D721Med (cell line): Measurements from ENCODE around the gene MYRIP.
"Not testable (repeated sequence)": the region's sequence is repeated elsewhere in the genome, so short reads cannot be mapped to it uniquely, and the experiment has no call there.

Source experiments
- DNase-seq: peaks from one replicate; pipeline ENCODE4 v3.0.0; 2011; ENCODE audit warnings: low spot score; ENCODE audit not compliant: insufficient read length
- FAIRE-seq: peaks from 2 replicates; lab custom pipeline; 2011; peaks lifted over from hg19 to GRCh38; lab: Jason Lieb, UNC
- CTCF ChIP-seq: IDR thresholded peaks from 2 replicates; pipeline ENCODE4 v1.5.1; 2012; ENCODE audit warnings: mild to moderate bottlenecking, control low read depth; ENCODE audit not compliant: insufficient read depth; ENCODE audit errors: missing control alignments

MYRIP gene

GRCh38 chr3:39808467-39809180, 785 bp upstream of the MYRIP start:
- no peak for TF ChIP-seq CTCF
- DNase-seq (no peak), FAIRE-seq (no peak)

- TF ChIP-seq CTCF: no peak
- no peak for FAIRE-seq
These were observed 686 bp downstream of the MYRIP start for GRCh38 chr3:39809995-39810595.

GRCh38 chr3:39810647-39811161, 1.3 kb downstream of the MYRIP start:
- no peak for DNase-seq
- no peak for FAIRE-seq
- TF ChIP-seq CTCF: no peak

More at GRCh38 chr3:39809995-39810595, 686 bp downstream of the MYRIP start:
- DNase-seq: no peak

DNA sequence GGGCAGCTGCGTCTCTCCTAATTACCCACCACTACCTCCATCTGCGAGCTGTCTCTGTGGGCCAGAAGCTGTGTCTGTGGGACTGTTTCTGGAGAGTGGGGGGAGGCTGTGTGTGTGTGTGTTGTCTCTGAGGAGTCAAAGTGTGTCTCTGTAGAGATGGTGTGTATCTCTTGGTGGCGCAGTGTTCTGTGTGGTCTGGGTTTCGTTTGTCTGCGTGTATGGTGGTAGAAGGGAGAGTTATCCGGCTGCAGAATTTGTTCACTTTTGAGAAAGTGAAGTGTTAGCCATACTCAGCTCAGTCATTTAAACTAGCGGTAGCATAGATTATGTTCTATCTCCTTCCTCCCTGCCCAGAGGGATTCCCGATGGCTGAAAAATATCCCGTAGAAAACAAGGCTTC, 2.2 kb downstream of the MYRIP start:
- DNase-seq: no peak
- FAIRE-seq: no peak
- TF ChIP-seq CTCF: no peak

DNA sequence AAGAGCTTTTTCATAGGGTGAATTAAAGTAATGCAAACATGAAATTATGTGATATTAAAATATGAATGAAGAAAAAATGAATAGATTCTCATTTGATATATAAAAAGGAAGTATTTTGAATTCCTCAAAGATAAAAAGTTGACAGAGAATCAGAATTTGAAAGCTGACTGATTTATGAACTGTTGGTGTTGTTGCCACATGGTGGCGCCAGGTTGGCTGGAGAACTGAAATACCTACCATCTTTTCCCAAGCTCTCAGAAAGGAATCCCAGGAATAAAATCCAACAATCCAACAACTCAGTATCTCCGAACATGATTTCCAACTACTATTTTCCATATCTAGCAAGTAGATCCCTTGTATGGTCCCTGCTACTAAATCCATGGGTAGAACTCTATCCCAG, 3.1 kb downstream of the MYRIP start:
- TF ChIP-seq CTCF: peak; percentile 40
- DNase-seq: no peak
- FAIRE-seq: peak; percentile 11

- no peak for TF ChIP-seq CTCF
- DNase-seq (no peak), FAIRE-seq (no peak)
These were observed 4.6 kb downstream of the MYRIP start for GRCh38 chr3:39814007-39814406.

- TF ChIP-seq CTCF: no peak
- DNase-seq (no peak), FAIRE-seq (no peak)
These were observed 10.5 kb downstream of the MYRIP start for GRCh38 chr3:39819899-39820298.

DNA sequence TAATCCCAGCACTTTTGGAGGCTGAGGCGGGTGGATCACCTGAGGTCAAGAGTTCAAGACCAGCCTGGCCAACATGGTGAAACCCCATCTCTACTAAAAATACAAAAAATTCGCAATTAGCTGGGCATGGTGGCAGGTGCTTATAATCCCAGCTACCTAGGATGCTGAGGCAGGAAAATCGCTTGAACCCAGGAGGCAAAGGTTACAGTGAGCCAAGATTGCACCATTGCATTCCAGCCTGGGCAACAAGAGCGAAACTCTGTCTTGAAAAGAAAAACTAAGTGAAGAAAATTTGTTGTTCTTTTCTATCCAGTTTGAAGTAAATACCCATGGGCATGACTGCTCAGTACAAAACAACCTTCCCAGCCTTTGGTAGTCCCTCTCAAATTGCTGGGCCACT, 24.4 kb downstream of the MYRIP start:
- not testable (repeated sequence) for FAIRE-seq, DNase-seq
